ENCODE measurements around the gene ERBB4. TPM values are rescaled to one million over a fixed set of nuclear protein-coding genes. Genes with fewer than 3 reads are reported as not detected.
"Not testable (repeated sequence)": the region's sequence is repeated elsewhere in the genome, so short reads cannot be mapped to it uniquely, and the experiment has no call there.

The ERBB4 gene
- total and polyA plus RNA-seq, 9 donors = 0.08 to 22.3 (median 1.2) TPM

DNA sequence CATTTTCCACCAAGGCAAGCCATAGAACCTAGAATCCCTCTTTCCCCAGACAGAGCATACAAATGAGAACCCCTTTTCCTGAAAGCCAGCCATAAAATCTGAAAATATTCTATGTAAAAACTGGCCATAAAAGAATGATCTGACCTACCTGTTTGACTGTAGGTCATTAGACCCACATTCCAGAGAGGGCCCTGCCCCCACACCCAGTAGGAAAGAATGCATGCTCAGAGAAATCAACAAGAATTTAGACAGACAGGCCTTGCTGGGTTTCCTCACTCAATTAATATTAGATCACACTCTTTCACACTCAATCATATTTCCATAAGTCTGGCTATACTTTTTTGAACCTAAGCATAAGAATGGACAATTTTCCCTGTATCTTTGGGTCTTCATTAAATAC is 929.5 kb downstream of the ERBB4 start:
- intact Hi-C loops (cut with DNase I) = no loop called here
- Histone ChIP-seq H3K4me3 (no peak overlapping the region), H3K4me1 (ENCODE audit: insufficient read depth) (no peaks in the 10 kb centered on the region), H3K27ac (no peak overlapping the region), H3K27me3 (no peaks in the 10 kb centered on the region), H3K9me3 (no peaks in the 10 kb centered on the region), H3K36me3 (no peaks in the 10 kb centered on the region)
- TF ChIP-seq, protein P1, sequence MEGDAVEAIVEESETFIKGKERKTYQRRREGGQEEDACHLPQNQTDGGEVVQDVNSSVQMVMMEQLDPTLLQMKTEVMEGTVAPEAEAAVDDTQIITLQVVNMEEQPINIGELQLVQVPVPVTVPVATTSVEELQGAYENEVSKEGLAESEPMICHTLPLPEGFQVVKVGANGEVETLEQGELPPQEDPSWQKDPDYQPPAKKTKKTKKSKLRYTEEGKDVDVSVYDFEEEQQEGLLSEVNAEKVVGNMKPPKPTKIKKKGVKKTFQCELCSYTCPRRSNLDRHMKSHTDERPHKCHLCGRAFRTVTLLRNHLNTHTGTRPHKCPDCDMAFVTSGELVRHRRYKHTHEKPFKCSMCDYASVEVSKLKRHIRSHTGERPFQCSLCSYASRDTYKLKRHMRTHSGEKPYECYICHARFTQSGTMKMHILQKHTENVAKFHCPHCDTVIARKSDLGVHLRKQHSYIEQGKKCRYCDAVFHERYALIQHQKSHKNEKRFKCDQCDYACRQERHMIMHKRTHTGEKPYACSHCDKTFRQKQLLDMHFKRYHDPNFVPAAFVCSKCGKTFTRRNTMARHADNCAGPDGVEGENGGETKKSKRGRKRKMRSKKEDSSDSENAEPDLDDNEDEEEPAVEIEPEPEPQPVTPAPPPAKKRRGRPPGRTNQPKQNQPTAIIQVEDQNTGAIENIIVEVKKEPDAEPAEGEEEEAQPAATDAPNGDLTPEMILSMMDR (IDR thresholded peaks at IDR 0.05) = no peak
- TF ChIP-seq EP300 (IDR thresholded peaks at IDR 0.05) (no peak), POLR2A (IDR thresholded peaks at IDR 0.05) (no peak)
- no peak for DNase-seq

GRCh38 chr2:211599146-211599545 is 939.5 kb downstream of the ERBB4 start:
- no peak for DNase-seq
- intact Hi-C loops (cut with DNase I) = no loop called here

DNA sequence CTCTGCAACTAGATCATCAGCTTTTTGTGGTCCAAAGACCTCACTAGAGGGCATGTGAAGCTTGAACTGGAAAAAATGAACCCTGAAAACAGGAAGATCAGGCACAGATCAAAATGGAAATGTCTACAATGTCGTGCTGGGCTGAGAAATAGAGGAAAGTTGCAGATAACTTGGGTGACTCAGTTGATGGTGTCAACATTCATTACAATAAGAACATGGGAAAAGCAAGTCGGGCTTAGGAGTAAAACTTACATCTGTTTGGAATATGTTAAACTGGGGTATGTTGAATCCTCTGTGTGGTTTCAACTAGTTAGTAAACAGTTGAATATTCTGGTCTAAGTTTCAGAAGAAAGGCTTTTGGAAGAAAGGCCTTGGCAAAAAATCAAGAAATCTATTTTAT is 940.4 kb downstream of the ERBB4 start:
- no peak for DNase-seq
- Histone ChIP-seq H3K4me1 (ENCODE audit: insufficient read depth) (no peaks in the 10 kb centered on the region), H3K4me3 (no peak overlapping the region), H3K36me3 (no peaks in the 10 kb centered on the region), H3K27me3 (no peaks in the 10 kb centered on the region), H3K9me3 (no peaks in the 10 kb centered on the region), H3K27ac (no peak overlapping the region)
- TF ChIP-seq POLR2A (IDR thresholded peaks at IDR 0.05) (no peak), EP300 (IDR thresholded peaks at IDR 0.05) (no peak)
- TF ChIP-seq, protein P1 (IDR thresholded peaks at IDR 0.05) = no peak
- WGBS, 3 donors = 70 to 76% (median 74%) methylated on average over 2 of the region's 2 CpGs
- intact Hi-C loops (cut with DNase I) = no loop called here

More at GRCh38 chr2:211599146-211599545, 939.5 kb downstream of the ERBB4 start:
- WGBS, 3 donors = 51 to 74% (median 74%) methylated on average over 3 of the region's 3 CpGs
- Histone ChIP-seq H3K4me3 (no peak overlapping the region), H3K9me3 (no peaks in the 10 kb centered on the region), H3K36me3 (no peaks in the 10 kb centered on the region), H3K27ac (no peak overlapping the region), H3K4me1 (ENCODE audit: insufficient read depth) (no peaks in the 10 kb centered on the region), H3K27me3 (no peaks in the 10 kb centered on the region)
- TF ChIP-seq EP300 (IDR thresholded peaks at IDR 0.05) (no peak), POLR2A (IDR thresholded peaks at IDR 0.05) (no peak)
- TF ChIP-seq, protein P1 (IDR thresholded peaks at IDR 0.05) = no peak

DNA sequence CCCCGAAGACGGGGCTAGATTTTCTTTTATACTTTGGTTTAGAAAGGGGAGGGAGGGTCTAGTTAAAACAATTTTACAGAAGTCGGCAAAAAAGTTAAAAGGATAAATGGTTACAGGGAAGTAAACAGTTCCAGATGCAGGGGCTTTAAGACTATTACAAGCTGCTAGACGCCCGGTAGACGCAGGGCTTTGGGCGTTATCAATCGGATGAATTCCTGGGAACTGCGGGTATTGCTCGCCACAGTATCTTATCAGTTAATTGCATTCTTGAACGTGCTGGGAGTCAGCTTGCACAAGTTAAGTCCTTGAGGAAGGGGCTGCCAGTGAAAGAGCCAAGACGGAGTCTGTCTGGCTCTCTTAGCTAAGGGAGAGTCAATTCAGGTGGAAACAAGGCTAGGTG is 946.6 kb downstream of the ERBB4 start:
- H3K4me3 ChIP-seq; H3K27ac ChIP-seq; H3K36me3 ChIP-seq; intact Hi-C loops (cut with DNase I); H3K4me1 ChIP-seq (ENCODE audit: insufficient read depth); H3K9me3 ChIP-seq; H3K27me3 ChIP-seq; DNase-seq: not testable (repeated sequence)
- 3 to 12% (median 4%) methylated on average over 12 of the region's 12 CpGs for WGBS, 3 donors

GRCh38 chr2:211591426-211591825 is 947.2 kb downstream of the ERBB4 start:
- Histone ChIP-seq H3K4me3 (no peak overlapping the region), H3K36me3 (no peaks in the 10 kb centered on the region), H3K4me1 (ENCODE audit: insufficient read depth) (no peaks in the 10 kb centered on the region), H3K9me3 (no peaks in the 10 kb centered on the region), H3K27me3 (no peaks in the 10 kb centered on the region), H3K27ac (no peak overlapping the region)
- intact Hi-C loops (cut with DNase I) = no loop called here
- DNase-seq = no peak
- TF ChIP-seq EP300 (IDR thresholded peaks at IDR 0.05) = no peak
- TF ChIP-seq, protein P1 (IDR thresholded peaks at IDR 0.05) = no peak
- no peak for TF ChIP-seq POLR2A (IDR thresholded peaks at IDR 0.05)
- WGBS, 3 donors = 67 to 68% (median 68%) methylated on average over 2 of the region's 2 CpGs

Measured in ovary (tissue), 9 donors.